ENCODE data around the gene SSBP3. TPM values are rescaled to one million over a fixed set of nuclear protein-coding genes. Genes with fewer than 3 reads are reported as not detected.
A peak's percentile ranks its signal among the peaks of the same experiment; 100 is the strongest.

Gene SSBP3
- polyA plus RNA-seq, 4 donors: 24.2 to 41.9 (median 32.2) TPM

DNA sequence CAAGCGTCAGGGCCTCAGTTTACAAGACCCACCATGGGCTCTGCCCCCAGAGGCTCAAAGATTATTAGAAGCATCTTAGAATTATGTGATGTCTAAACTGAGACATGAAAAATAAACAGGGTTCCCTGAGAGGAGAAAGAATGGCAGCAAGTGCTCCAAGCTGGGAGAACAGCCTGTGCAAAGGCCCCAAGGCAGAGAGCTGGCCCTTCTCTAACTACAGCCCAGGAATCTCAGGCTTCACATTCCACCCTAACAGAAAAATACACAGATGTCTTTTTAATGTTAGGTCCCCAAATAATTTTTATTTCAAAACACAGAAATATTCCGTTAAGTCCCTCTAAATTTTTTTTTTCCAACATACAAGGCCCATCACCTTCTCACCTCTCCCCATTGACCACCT, 21.7 kb downstream of the SSBP3 start:
- no peaks in the 10 kb centered on the region for H3K27me3 ChIP-seq (ENCODE audit: control insufficient read depth in 3 of 3, insufficient read depth in 3 of 3, low read length in 3 of 3)
- peaks cover 0 to 47% (median 4%) of the 10 kb centered on the region in 3 donors for H3K36me3 ChIP-seq (ENCODE audit: control insufficient read depth in 3 of 3, insufficient read depth in 2 of 3, low read depth in 1 of 3, low read length in 3 of 3)
- H3K4me3 ChIP-seq (ENCODE audit: low read depth in 1 of 3, low read length in 3 of 3): no peak overlapping the region
- H3K9me3 ChIP-seq (ENCODE audit: control insufficient read depth in 2 of 2, insufficient read depth in 1 of 2, low read depth in 1 of 2, low read length in 1 of 2): no peaks in the 10 kb centered on the region
- FAIRE-seq: no peak
- DNase-seq: no peak
- 89 to 94% (median 94%) methylated on average over 2 of the region's 2 CpGs for WGBS, 3 donors
- peak overlapping the region in 2 of 3 donors; percentile 15 to 80 for H3K27ac ChIP-seq (ENCODE audit: low read depth in 1 of 3, low read length in 2 of 3)
- H3K4me1 ChIP-seq (ENCODE audit: control insufficient read depth in 3 of 3, insufficient read depth in 2 of 3, low read depth in 1 of 3, low read length in 2 of 3): peaks cover 0 to 17% (median 15%) of the 10 kb centered on the region in 3 donors

DNA sequence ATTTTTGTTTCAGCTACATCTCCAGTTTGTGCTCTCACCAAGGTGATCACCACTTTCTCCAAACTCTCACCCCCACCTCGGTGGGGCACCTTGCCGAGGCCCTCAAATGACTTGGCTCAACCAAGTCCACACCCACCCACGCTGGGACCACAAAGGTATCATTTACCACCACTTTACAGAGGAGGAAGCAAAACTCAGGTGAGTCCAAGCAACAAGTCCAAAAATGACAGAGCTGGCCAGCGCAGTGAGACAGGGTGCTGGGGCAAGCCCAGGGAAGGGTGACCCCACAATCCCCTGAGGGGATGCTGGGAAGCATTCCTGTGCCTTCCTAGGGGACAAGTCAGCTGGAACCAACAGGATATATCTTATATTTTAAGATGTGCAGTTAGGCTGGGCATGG, 24.7 kb downstream of the SSBP3 start:
- H3K9me3 ChIP-seq (ENCODE audit: control insufficient read depth in 2 of 2, insufficient read depth in 1 of 2, low read depth in 1 of 2, low read length in 1 of 2): no peaks in the 10 kb centered on the region
- H3K4me3 ChIP-seq (ENCODE audit: low read depth in 1 of 3, low read length in 3 of 3): no peak overlapping the region
- peaks cover 0 to 57% (median 2%) of the 10 kb centered on the region in 3 donors for H3K36me3 ChIP-seq (ENCODE audit: control insufficient read depth in 3 of 3, insufficient read depth in 2 of 3, low read depth in 1 of 3, low read length in 3 of 3)
- no peak overlapping the region for H3K27ac ChIP-seq (ENCODE audit: low read depth in 1 of 3, low read length in 2 of 3)
- no peak for FAIRE-seq
- peaks cover 5 to 25% (median 24%) of the 10 kb centered on the region in 3 donors for H3K4me1 ChIP-seq (ENCODE audit: control insufficient read depth in 3 of 3, insufficient read depth in 2 of 3, low read depth in 1 of 3, low read length in 2 of 3)
- no peaks in the 10 kb centered on the region for H3K27me3 ChIP-seq (ENCODE audit: control insufficient read depth in 3 of 3, insufficient read depth in 3 of 3, low read length in 3 of 3)
- WGBS, 3 donors: 73 to 79% (median 78%) methylated on average over 4 of the region's 4 CpGs
- DNase-seq: no peak

DNA sequence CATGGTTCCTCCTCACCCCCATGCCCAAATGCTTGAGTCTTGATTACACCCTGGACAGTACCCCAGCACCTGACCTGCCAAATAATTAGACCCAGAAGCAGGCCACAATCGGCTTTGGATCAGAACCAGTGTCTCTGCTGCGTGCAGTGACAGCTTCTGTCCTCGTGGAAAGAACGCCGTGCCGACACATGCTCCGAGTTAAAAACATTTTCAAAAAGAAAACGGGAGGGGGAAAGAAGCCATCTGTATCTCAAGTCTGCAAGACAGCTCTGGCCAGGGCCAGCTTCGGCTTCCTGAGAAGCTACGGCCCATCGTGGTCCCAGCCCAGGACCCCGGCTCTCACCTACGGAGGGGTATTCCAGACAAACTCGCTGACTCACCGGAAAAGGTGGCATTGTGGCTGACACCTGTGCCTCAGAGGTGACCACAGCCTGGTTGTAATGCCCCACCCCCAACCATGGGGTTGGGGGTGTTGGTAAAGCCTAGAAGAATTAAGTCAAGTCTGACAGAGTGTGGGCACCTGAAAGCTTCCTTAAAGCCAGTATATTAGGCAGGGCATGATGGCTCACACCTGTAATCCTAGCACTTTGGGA, 25.8 kb downstream of the SSBP3 start:
- H3K27ac ChIP-seq (ENCODE audit: low read depth in 1 of 3, low read length in 2 of 3): no peak overlapping the region
- DNase-seq: no peak
- WGBS, 3 donors: 66 to 88% (median 74%) methylated on average over 15 of the region's 15 CpGs
- FAIRE-seq: no peak
- no peaks in the 10 kb centered on the region for H3K9me3 ChIP-seq (ENCODE audit: control insufficient read depth in 2 of 2, insufficient read depth in 1 of 2, low read depth in 1 of 2, low read length in 1 of 2)
- peaks cover 0 to 61% (median 0%) of the 10 kb centered on the region in 3 donors for H3K36me3 ChIP-seq (ENCODE audit: control insufficient read depth in 3 of 3, insufficient read depth in 2 of 3, low read depth in 1 of 3, low read length in 3 of 3)
- H3K27me3 ChIP-seq (ENCODE audit: control insufficient read depth in 3 of 3, insufficient read depth in 3 of 3, low read length in 3 of 3): no peaks in the 10 kb centered on the region
- peaks cover 5 to 25% (median 21%) of the 10 kb centered on the region in 3 donors for H3K4me1 ChIP-seq (ENCODE audit: control insufficient read depth in 3 of 3, insufficient read depth in 2 of 3, low read depth in 1 of 3, low read length in 2 of 3)
- no peak overlapping the region for H3K4me3 ChIP-seq (ENCODE audit: low read depth in 1 of 3, low read length in 3 of 3)

DNA sequence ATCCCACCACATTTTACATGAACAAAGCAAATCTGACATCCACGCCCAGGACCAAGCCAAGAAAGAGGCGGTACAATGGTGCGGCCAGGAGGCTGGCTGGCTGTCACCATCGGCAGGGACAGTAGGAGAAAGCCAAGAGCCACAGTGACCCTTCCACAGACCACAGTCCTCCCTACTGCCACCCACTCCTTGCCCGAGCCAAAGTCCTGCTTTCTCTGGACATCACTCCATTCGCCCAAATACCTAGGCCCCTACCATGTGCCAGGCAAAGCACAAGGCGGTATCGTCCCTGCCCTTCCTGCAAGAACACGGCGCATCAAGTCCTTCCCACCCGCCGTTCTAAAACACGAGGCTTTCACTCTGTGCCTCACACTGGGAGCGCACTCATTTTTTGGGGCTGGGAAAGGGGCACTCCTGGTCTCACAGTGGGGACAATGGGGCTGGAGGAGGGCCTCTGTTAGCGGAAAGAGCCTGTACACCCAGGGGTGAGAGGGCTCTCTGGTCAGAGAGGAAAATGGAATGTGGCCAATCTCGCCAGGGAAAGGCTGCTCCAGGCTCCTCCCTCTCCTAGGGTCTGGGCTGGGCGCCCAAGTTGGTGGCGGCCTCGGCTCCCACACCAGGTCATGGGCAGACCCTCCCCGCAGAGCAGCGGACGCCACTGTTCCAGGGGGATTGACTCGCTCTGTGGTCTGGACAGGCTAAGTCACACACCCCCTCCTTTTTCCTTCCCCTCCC, 26.5 kb downstream of the SSBP3 start:
- peaks cover 0 to 64% (median 2%) of the 10 kb centered on the region in 3 donors for H3K36me3 ChIP-seq (ENCODE audit: control insufficient read depth in 3 of 3, insufficient read depth in 2 of 3, low read depth in 1 of 3, low read length in 3 of 3)
- 80 to 92% (median 89%) methylated on average over 19 to 23 of the region's 23 CpGs for WGBS, 3 donors
- DNase-seq (no peak), FAIRE-seq (no peak)
- no peaks in the 10 kb centered on the region for H3K27me3 ChIP-seq (ENCODE audit: control insufficient read depth in 3 of 3, insufficient read depth in 3 of 3, low read length in 3 of 3)
- H3K4me1 ChIP-seq (ENCODE audit: control insufficient read depth in 3 of 3, insufficient read depth in 2 of 3, low read depth in 1 of 3, low read length in 2 of 3): peaks cover 5 to 19% (median 15%) of the 10 kb centered on the region in 3 donors
- no peaks in the 10 kb centered on the region for H3K9me3 ChIP-seq (ENCODE audit: control insufficient read depth in 2 of 2, insufficient read depth in 1 of 2, low read depth in 1 of 2, low read length in 1 of 2)
- no peak overlapping the region for H3K4me3 ChIP-seq (ENCODE audit: low read depth in 1 of 3, low read length in 3 of 3)
- no peak overlapping the region for H3K27ac ChIP-seq (ENCODE audit: low read depth in 1 of 3, low read length in 2 of 3)

DNA sequence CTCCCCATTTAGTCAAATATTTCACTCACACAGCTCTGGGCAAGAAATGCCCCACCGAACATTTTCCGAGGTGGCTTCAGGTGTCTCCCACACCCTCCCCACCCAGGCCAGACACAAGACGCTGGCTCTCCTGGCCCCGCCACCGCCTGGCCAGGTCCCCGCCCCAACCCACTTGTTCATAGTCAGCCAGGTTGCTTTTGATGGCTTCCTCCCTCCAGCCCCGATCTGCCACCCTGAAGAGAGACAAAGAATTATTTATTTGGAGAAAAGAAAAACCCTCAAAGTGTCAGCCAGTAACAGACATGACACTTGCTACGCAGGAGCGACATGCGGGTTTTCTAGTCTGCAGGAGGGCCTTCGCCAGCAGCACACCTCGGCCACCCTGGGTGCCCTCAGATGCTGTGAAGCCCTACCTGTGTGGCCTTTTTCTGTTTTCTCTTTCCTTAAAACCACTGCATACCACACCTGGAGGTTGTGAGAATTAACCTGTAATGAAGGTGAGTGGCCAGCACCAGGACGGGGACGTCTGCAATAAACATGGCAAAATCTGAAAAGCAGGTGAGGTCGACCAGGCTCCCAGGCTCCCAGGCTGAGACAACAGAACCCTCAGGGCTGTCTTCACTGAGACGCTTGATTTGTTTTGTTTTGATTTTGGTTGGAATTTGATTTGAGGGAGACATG, 27.2 kb downstream of the SSBP3 start:
- FAIRE-seq: no peak
- 84 to 93% (median 93%) methylated on average over 16 of the region's 16 CpGs for WGBS, 3 donors
- H3K27ac ChIP-seq (ENCODE audit: low read depth in 1 of 3, low read length in 2 of 3): no peak overlapping the region

DNA sequence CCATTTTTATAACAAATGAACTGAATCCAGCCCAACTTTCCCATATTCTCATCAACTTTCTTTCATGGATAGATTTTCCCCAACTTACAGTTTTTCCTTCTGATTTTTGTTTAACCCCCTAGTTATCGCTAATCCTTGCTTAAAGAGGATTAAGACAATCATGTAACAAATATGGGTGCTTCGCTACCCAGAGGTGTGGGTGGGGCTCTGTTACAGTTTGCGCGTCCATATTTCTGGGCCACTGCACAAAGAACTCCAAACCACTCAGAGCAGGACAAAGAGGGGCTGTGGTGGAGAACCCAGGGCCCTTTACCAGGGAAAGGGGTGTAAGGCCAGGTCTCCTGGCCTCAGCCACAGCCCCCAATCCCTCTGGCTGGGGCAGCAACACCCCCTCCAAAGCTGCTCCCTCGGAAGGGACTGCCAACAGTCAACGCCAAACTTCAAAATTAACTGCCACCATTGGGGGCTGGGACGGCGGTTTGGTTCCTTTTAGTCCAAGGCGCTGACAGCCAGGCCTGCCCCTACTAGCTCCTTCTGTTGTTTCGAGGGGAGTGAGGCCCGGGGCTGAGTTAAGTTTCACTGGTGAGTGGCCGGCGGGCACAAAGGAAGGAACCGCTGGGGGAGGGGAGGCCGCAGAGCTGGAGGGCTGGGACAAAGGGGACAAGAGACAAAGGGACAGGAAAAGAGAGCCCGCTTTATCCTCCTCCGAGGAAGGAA, 27.9 kb downstream of the SSBP3 start:
- no peaks in the 10 kb centered on the region for H3K27me3 ChIP-seq (ENCODE audit: control insufficient read depth in 3 of 3, insufficient read depth in 3 of 3, low read length in 3 of 3)
- H3K4me1 ChIP-seq (ENCODE audit: control insufficient read depth in 3 of 3, insufficient read depth in 2 of 3, low read depth in 1 of 3, low read length in 2 of 3): peaks cover 5 to 13% (median 12%) of the 10 kb centered on the region in 3 donors
- WGBS, 3 donors: 74 to 93% (median 90%) methylated on average over 17 of the region's 17 CpGs

More for the DNA sequence above, 27.2 kb downstream of the SSBP3 start:
- no peak for DNase-seq
- Histone ChIP-seq H3K36me3 (ENCODE audit: control insufficient read depth in 3 of 3, insufficient read depth in 2 of 3, low read depth in 1 of 3, low read length in 3 of 3) (peaks cover 0 to 63% (median 2%) of the 10 kb centered on the region in 3 donors), H3K4me3 (ENCODE audit: low read depth in 1 of 3, low read length in 3 of 3) (no peak overlapping the region), H3K4me1 (ENCODE audit: control insufficient read depth in 3 of 3, insufficient read depth in 2 of 3, low read depth in 1 of 3, low read length in 2 of 3) (peaks cover 5 to 16% (median 14%) of the 10 kb centered on the region in 3 donors), H3K9me3 (ENCODE audit: control insufficient read depth in 2 of 2, insufficient read depth in 1 of 2, low read depth in 1 of 2, low read length in 1 of 2) (no peaks in the 10 kb centered on the region), H3K27me3 (ENCODE audit: control insufficient read depth in 3 of 3, insufficient read depth in 3 of 3, low read length in 3 of 3) (no peaks in the 10 kb centered on the region)

DNA sequence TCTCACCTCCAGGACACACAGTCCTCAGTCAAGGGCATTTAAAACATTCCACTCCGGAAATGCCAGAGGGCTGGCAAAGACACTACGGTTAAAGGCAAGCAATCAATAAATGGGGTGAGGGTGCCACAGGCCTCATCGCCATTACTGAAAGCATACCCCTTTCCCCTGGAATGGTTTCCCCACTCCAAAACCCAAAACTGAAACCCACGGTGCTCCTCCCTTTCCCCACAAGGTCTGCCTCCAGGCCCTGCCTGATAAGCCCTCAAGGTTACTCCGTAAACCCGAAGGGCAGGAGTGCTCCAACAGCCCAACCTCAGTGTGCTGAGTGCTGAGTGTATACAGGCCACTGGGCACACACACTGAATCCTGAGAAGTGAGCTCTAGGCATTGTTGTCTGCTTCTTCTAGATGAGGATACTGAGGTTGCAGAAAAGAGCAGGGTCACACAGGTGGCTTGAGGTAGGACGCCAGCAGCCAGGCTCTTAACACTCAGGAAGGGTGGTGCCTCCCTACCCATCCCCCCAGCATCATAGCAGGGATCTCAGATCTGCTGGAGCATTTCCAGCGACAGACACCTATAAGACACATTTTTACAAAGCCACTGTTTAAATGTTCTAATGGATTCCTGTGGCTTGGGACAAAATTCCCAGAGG, 29.0 kb downstream of the SSBP3 start:
- FAIRE-seq: no peak
- H3K4me3 ChIP-seq (ENCODE audit: low read depth in 1 of 3, low read length in 3 of 3): no peak overlapping the region
- peak in 1 of 2 donors; percentile 42 for DNase-seq
- peaks cover 5 to 22% (median 13%) of the 10 kb centered on the region in 3 donors for H3K4me1 ChIP-seq (ENCODE audit: control insufficient read depth in 3 of 3, insufficient read depth in 2 of 3, low read depth in 1 of 3, low read length in 2 of 3)
- no peaks in the 10 kb centered on the region for H3K27me3 ChIP-seq (ENCODE audit: control insufficient read depth in 3 of 3, insufficient read depth in 3 of 3, low read length in 3 of 3)
- peaks cover 0 to 74% (median 2%) of the 10 kb centered on the region in 3 donors for H3K36me3 ChIP-seq (ENCODE audit: control insufficient read depth in 3 of 3, insufficient read depth in 2 of 3, low read depth in 1 of 3, low read length in 3 of 3)
- peak overlapping the region in 2 of 3 donors; percentile 11 to 76 for H3K27ac ChIP-seq (ENCODE audit: low read depth in 1 of 3, low read length in 2 of 3)
- 46 to 63% (median 54%) methylated on average over 8 of the region's 8 CpGs for WGBS, 3 donors
- H3K9me3 ChIP-seq (ENCODE audit: control insufficient read depth in 2 of 2, insufficient read depth in 1 of 2, low read depth in 1 of 2, low read length in 1 of 2): no peaks in the 10 kb centered on the region

More for the DNA sequence above, 27.9 kb downstream of the SSBP3 start:
- Histone ChIP-seq H3K4me3 (ENCODE audit: low read depth in 1 of 3, low read length in 3 of 3) (no peak overlapping the region), H3K9me3 (ENCODE audit: control insufficient read depth in 2 of 2, insufficient read depth in 1 of 2, low read depth in 1 of 2, low read length in 1 of 2) (no peaks in the 10 kb centered on the region), H3K36me3 (ENCODE audit: control insufficient read depth in 3 of 3, insufficient read depth in 2 of 3, low read depth in 1 of 3, low read length in 3 of 3) (peaks cover 0 to 68% (median 2%) of the 10 kb centered on the region in 3 donors), H3K27ac (ENCODE audit: low read depth in 1 of 3, low read length in 2 of 3) (no peak overlapping the region)
- DNase-seq (no peak), FAIRE-seq (no peak)
